ENCODE measurements around the gene MRPL21.

The MRPL21 gene

GRCh38 chr11:68935516-68936357, 32.1 kb upstream of the MRPL21 start:
- Histone ChIP-seq H2BK12ac (ENCODE audit: low read length) (no peak overlapping the region), H2AK5ac (ENCODE audit: low read length) (no peak overlapping the region), H2AFZ (ENCODE audit: insufficient read depth, low read length, poor library complexity) (no peak overlapping the region), H3K14ac (ENCODE audit: low read length) (no peak overlapping the region), H4K12ac (ENCODE audit: low read depth, low read length) (no peak overlapping the region), H3K4ac (ENCODE audit: low read depth, low read length) (no peak overlapping the region), H3K79me1 (ENCODE audit: low read length) (no peaks in the 10 kb centered on the region), H2BK120ac (ENCODE audit: insufficient read depth, low read length, poor library complexity) (no peak overlapping the region), H2BK5ac (ENCODE audit: low read depth, low read length, poor library complexity) (no peak overlapping the region), H3K27ac (ENCODE audit: low read depth, low read length) (no peak overlapping the region), H3K9me3 (ENCODE audit: insufficient read depth, low read depth, low read length) (peaks cover 4% of the 10 kb centered on the region), H4K91ac (ENCODE audit: low read depth, low read length) (no peak overlapping the region), H3K18ac (ENCODE audit: low read length) (no peak overlapping the region), H3K9ac (ENCODE audit: low read length) (no peak overlapping the region), H3K27me3 (ENCODE audit: insufficient read depth, low read length) (no peaks in the 10 kb centered on the region), H3K23ac (ENCODE audit: low read length) (no peak overlapping the region), H3K79me2 (ENCODE audit: control insufficient read depth, insufficient read depth, low read length, poor library complexity) (no peaks in the 10 kb centered on the region), H4K8ac (ENCODE audit: low read depth, low read length) (no peak overlapping the region), H3K36me3 (ENCODE audit: control insufficient read depth in 1 of 2, insufficient read depth in 2 of 2, low read length in 2 of 2) (peaks cover 61 to 77% of the 10 kb centered on the region in 2 experiments), H3K4me1 (ENCODE audit: control insufficient read depth in 1 of 2, insufficient read depth in 2 of 2, low read length in 2 of 2) (no peaks in the 10 kb centered on the region), H3K4me2 (ENCODE audit: low read length) (no peak overlapping the region), H3K4me3 (ENCODE audit: low read depth, low read length) (no peak overlapping the region)
- no peak for DNase-seq
- WGBS (ENCODE audit: extremely low coverage, insufficient coverage, insufficient read length): no CpG with 5 or more reads among the region's 29 CpGs

- DNase-seq: no peak
- Histone ChIP-seq H2AK5ac (ENCODE audit: low read length) (no peak overlapping the region), H3K18ac (ENCODE audit: low read length) (no peak overlapping the region), H3K27ac (ENCODE audit: low read depth, low read length) (no peak overlapping the region), H3K23ac (ENCODE audit: low read length) (no peak overlapping the region), H3K27me3 (ENCODE audit: insufficient read depth, low read length) (no peaks in the 10 kb centered on the region), H3K14ac (ENCODE audit: low read length) (no peak overlapping the region), H2BK12ac (ENCODE audit: low read length) (no peak overlapping the region), H3K79me1 (ENCODE audit: low read length) (no peaks in the 10 kb centered on the region), H3K4me2 (ENCODE audit: low read length) (no peak overlapping the region), H3K4ac (ENCODE audit: low read depth, low read length) (no peak overlapping the region), H3K9me3 (ENCODE audit: insufficient read depth, low read depth, low read length) (peaks cover 4% of the 10 kb centered on the region), H4K91ac (ENCODE audit: low read depth, low read length) (no peak overlapping the region), H2AFZ (ENCODE audit: insufficient read depth, low read length, poor library complexity) (no peak overlapping the region), H3K4me1 (ENCODE audit: control insufficient read depth in 1 of 2, insufficient read depth in 2 of 2, low read length in 2 of 2) (no peaks in the 10 kb centered on the region), H2BK5ac (ENCODE audit: low read depth, low read length, poor library complexity) (no peak overlapping the region), H3K4me3 (ENCODE audit: low read depth, low read length) (no peak overlapping the region), H2BK120ac (ENCODE audit: insufficient read depth, low read length, poor library complexity) (no peak overlapping the region), H4K8ac (ENCODE audit: low read depth, low read length) (no peak overlapping the region), H3K9ac (ENCODE audit: low read length) (no peak overlapping the region), H3K36me3 (ENCODE audit: control insufficient read depth in 1 of 2, insufficient read depth in 2 of 2, low read length in 2 of 2) (peaks cover 65 to 80% of the 10 kb centered on the region in 2 experiments), H3K79me2 (ENCODE audit: control insufficient read depth, insufficient read depth, low read length, poor library complexity) (no peaks in the 10 kb centered on the region), H4K12ac (ENCODE audit: low read depth, low read length) (no peak overlapping the region)
- no CpG with 5 or more reads among the region's 15 CpGs for WGBS (ENCODE audit: extremely low coverage, insufficient coverage, insufficient read length)
Measured at GRCh38 chr11:68935066-68935465, 31.4 kb upstream of the MRPL21 start.

GRCh38 chr11:68934666-68935065, 31.0 kb upstream of the MRPL21 start:
- Histone ChIP-seq H3K4ac (ENCODE audit: low read depth, low read length) (no peak overlapping the region), H4K12ac (ENCODE audit: low read depth, low read length) (no peak overlapping the region), H3K4me3 (ENCODE audit: low read depth, low read length) (no peak overlapping the region), H3K4me1 (ENCODE audit: control insufficient read depth in 1 of 2, insufficient read depth in 2 of 2, low read length in 2 of 2) (no peaks in the 10 kb centered on the region), H3K27me3 (ENCODE audit: insufficient read depth, low read length) (no peaks in the 10 kb centered on the region), H2AK5ac (ENCODE audit: low read length) (no peak overlapping the region), H3K9me3 (ENCODE audit: insufficient read depth, low read depth, low read length) (peaks cover 4% of the 10 kb centered on the region), H3K23ac (ENCODE audit: low read length) (no peak overlapping the region), H3K14ac (ENCODE audit: low read length) (no peak overlapping the region), H3K18ac (ENCODE audit: low read length) (no peak overlapping the region), H2BK5ac (ENCODE audit: low read depth, low read length, poor library complexity) (no peak overlapping the region), H3K27ac (ENCODE audit: low read depth, low read length) (no peak overlapping the region), H3K79me1 (ENCODE audit: low read length) (no peaks in the 10 kb centered on the region), H3K79me2 (ENCODE audit: control insufficient read depth, insufficient read depth, low read length, poor library complexity) (no peaks in the 10 kb centered on the region), H4K91ac (ENCODE audit: low read depth, low read length) (no peak overlapping the region), H2AFZ (ENCODE audit: insufficient read depth, low read length, poor library complexity) (no peak overlapping the region), H3K9ac (ENCODE audit: low read length) (no peak overlapping the region), H3K4me2 (ENCODE audit: low read length) (no peak overlapping the region), H4K8ac (ENCODE audit: low read depth, low read length) (no peak overlapping the region), H2BK12ac (ENCODE audit: low read length) (no peak overlapping the region), H2BK120ac (ENCODE audit: insufficient read depth, low read length, poor library complexity) (no peak overlapping the region), H3K36me3 (ENCODE audit: control insufficient read depth in 1 of 2, insufficient read depth in 2 of 2, low read length in 2 of 2) (peaks cover 68 to 79% of the 10 kb centered on the region in 2 experiments)
- no CpG with 5 or more reads among the region's 13 CpGs for WGBS (ENCODE audit: extremely low coverage, insufficient coverage, insufficient read length)
- DNase-seq: no peak

GRCh38 chr11:68934321-68934645, 30.7 kb upstream of the MRPL21 start:
- Histone ChIP-seq H2BK120ac (ENCODE audit: insufficient read depth, low read length, poor library complexity) (no peak overlapping the region), H3K23ac (ENCODE audit: low read length) (no peak overlapping the region), H2BK12ac (ENCODE audit: low read length) (no peak overlapping the region), H3K36me3 (ENCODE audit: control insufficient read depth in 1 of 2, insufficient read depth in 2 of 2, low read length in 2 of 2) (peaks cover 68 to 79% of the 10 kb centered on the region in 2 experiments), H4K8ac (ENCODE audit: low read depth, low read length) (no peak overlapping the region), H3K79me2 (ENCODE audit: control insufficient read depth, insufficient read depth, low read length, poor library complexity) (no peaks in the 10 kb centered on the region), H2AFZ (ENCODE audit: insufficient read depth, low read length, poor library complexity) (no peak overlapping the region), H3K4ac (ENCODE audit: low read depth, low read length) (no peak overlapping the region), H3K9ac (ENCODE audit: low read length) (no peak overlapping the region), H3K4me3 (ENCODE audit: low read depth, low read length) (no peak overlapping the region), H3K27me3 (ENCODE audit: insufficient read depth, low read length) (no peaks in the 10 kb centered on the region), H3K79me1 (ENCODE audit: low read length) (no peaks in the 10 kb centered on the region), H4K12ac (ENCODE audit: low read depth, low read length) (no peak overlapping the region), H3K14ac (ENCODE audit: low read length) (no peak overlapping the region), H3K27ac (ENCODE audit: low read depth, low read length) (no peak overlapping the region), H3K4me2 (ENCODE audit: low read length) (no peak overlapping the region), H3K4me1 (ENCODE audit: control insufficient read depth in 1 of 2, insufficient read depth in 2 of 2, low read length in 2 of 2) (no peaks in the 10 kb centered on the region), H4K91ac (ENCODE audit: low read depth, low read length) (no peak overlapping the region), H3K18ac (ENCODE audit: low read length) (no peak overlapping the region), H2BK5ac (ENCODE audit: low read depth, low read length, poor library complexity) (no peak overlapping the region), H3K9me3 (ENCODE audit: insufficient read depth, low read depth, low read length) (peaks cover 4% of the 10 kb centered on the region), H2AK5ac (ENCODE audit: low read length) (no peak overlapping the region)
- no CpG with 5 or more reads among the region's 12 CpGs for WGBS (ENCODE audit: extremely low coverage, insufficient coverage, insufficient read length)
- DNase-seq: no peak

Measured in trophoblast cell (in vitro differentiated cells and primary cell).